ENCODE measurements around the gene ATXN7L1. TPM values are rescaled to one million over a fixed set of nuclear protein-coding genes. Genes with fewer than 3 reads are reported as not detected.
A peak's percentile ranks its signal among the peaks of the same experiment; 100 is the strongest.

ATXN7L1 gene
- total RNA-seq, 1 donor from 2014 or later: 3.5 TPM

DNA sequence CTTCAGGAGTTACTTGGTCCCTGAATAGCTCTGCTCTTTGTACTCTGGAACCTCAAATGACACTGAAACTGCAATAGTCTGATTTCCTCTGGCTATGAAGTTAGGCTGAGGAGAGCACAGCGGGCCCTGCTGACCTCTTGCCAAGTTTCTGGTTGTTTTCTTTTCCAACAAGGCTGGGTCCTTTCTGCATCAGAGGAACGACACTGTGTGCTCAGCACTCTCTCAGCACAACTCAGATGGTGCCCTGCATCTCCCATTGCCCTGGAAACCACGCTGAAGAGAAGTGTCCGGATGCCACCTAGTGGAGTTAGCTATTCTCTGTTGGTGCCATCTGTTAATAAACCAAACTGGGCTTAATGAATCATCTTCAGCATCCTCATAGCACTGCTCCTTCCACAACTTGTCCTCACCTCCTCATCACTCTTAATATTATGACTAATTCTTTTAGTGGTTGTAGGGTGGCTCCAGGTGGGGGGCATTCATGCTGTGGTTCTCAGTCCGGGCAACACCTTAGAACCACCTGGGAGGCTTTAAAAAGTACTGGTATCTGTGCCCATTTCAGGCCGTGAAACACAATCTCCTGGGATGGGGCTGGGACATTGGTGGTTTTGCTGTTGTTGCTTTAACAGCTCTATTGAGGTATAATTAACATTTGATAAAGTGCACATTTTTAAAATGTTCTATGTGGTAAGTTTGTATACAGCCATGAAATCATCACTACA lies 286.9 kb downstream of the ATXN7L1 start:
- DNase-seq (ENCODE audit: low read depth in 2 of 2): peak; percentile 73 to 81

DNA sequence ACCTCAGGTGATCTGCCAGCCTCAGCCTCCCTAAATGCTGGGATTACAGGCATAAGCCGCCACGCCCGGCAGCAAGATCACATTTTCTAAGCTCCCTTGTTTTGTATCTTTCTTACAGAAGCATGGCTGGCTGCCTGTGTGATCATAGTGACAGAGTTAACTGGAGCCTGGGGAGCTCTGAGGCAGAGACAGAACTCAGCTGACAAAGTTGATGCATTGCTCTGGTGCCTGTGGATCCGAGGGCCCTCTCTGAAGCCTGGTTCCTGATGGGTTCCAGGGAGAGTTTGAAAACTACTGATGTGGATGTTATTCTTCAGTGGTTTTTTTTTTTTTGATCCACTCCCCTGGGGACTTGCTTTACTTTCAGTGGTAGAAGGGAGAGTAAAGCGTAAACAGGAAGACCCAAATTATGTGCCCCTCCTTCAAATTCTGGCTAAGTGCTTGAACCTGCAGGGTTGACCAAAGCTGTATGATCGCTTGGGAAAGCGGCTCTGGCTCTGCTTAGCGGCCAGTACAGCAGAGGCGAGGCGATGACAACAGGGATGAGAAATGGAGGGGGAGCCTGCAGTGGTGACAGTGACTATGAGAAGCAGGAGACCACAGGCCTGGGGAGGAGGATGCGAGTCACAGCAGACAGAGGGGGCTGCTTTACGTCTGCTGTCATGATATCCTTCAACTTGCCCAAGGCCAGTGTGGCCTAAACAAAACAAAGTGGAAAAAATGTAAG lies 288.3 kb downstream of the ATXN7L1 start:
- no peak for DNase-seq (ENCODE audit: low read depth in 2 of 2)

DNA sequence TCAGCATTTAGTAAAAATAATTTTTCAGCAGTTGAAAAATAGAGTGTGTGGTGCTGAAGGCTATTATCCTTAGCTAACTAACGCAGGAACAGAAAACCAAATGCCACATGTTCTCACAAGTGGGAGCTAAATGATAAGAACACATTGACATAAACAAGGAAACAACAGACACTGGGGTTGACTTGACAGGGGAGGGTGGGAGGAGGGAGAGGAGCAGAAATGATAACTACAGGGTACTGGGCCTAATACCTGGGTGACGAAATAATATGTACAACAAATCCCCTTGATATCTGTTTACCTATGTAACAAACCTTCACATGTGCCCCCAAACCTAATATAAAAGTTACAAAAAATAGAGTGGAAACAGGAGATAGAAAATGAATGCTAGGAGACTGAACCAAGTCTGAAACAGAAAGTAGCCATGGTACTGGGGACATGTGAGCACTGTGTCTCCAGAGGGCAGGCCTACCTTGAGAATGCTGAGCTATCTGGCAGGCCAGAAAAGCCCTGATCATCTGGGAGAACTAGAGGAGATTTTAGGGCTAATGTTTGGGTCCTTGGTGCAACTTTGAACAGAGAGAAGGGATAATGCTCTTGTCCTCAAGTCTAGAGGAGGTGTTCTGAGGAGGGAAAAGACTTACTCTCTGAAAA lies 290.4 kb downstream of the ATXN7L1 start:
- no peak for DNase-seq (ENCODE audit: low read depth in 2 of 2)

DNA sequence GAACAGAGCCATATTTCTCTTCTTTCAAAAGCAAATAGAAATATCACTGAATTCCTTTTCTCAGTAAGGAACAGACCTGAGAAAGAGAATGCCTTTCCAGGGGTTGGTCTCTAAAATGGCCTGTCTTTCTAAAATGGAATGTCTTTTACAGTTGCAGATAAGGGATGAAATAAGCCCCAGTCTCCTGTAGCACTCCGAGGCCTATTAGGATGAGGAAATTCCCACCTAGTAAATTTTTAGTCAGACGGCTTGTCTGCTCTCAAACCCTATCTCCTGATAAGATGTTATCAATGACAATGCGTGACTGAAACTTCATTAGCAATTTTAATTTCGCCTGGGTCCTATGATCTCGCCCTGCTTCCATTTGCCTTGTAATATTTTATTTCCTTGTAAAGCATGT lies 292.2 kb downstream of the ATXN7L1 start:
- no peak for DNase-seq (ENCODE audit: low read depth in 2 of 2)

DNA sequence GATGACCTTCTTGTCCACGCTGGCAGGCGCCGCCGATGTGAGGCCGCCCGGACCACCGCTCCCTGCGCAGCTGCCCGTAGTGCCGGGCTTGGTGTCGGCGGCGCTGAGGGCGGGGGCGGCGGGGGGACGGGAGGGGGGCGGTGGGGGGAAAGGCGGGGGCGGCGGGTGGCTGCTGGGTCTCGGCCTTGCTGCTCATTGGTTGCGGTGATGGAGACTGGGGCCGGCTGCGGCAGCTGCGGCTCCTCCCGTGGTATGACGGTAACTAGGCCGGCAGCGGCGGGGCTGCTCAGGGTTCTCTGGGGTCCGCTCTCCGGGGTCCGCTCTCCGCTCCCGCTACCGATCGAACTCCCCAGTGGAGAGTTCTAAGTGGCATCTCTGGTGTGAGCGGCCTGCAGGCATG lies 293.3 kb downstream of the ATXN7L1 start:
- no peak for DNase-seq (ENCODE audit: low read depth in 2 of 2)

DNA sequence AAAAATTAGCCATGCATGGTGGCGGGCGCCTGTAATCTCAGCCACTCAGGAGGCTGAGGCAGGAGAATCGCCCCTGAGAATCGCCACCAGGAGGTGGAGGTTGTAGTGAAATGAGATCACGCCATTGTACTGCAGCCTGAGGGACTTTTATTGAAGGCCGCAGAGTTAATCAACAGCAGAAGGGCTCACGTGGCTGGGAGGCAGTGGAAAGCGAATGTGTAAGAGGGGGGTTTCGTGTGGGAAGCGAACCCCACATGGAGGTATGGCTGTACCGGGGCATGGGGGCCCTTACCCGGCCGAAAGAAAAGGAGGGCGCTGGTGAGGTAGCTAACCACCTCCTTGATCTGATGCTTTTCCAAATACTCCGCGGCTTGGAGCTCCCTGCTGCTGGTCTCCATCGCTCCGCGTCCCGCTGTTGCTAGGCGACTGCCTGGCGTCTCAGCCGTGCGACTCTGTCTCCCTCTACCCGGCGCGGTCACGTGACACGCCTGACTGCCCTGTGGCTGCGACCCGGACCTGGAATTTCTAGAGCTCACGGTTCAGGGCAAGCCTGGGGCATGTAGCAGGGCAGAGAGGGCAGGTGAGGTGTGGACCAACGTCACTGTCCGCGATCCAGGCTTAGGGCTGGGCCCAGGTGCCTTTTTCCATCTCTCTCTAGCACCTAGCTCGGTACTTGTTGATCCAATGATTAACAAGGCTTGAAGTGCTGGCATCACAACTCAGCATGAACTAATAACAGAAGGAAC lies 295.2 kb downstream of the ATXN7L1 start, which contains the start of gene EFCAB10:
Gene EFCAB10, minus strand, starts transcription at position 428 of the 746 bp plus-strand sequence. Its CDS starts 30 bp downstream, at position 398.
- peak; percentile 15 to 51 for DNase-seq (ENCODE audit: low read depth in 2 of 2)

DNA sequence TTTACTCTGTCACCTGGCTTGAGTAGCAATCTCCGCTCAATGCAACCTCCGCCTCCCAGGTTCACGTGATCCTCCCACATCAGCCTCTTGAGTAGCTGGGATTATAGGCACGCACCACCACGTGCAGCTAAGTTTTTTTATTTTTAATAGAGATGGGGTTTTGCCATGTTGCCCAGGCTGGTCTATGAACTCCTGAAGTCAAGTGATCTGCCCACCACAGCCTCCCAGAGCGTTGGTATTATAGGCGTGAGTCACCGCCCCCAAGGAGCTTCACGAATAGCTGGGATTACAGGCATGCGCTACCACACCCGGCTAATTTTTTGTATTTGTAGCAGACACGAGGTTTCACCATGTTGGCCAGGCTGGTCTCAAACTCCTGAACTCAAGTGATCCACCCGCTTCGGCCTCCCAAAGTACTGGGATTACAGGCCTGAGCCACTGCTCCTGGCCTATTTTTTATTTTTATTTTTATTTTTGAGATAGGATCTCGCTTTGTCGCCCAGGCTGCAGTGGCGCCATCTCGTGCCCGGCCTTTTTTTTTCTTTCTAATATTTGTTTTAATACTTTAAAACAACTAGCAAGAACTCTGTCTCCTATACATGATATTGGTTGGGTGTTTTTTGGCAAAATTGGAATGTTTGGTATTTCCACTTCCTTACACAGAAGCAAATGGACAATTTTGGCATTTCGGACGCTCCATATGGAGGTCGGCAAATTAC lies 296.2 kb downstream of the ATXN7L1 start:
- no peak for DNase-seq (ENCODE audit: low read depth in 2 of 2)

DNA sequence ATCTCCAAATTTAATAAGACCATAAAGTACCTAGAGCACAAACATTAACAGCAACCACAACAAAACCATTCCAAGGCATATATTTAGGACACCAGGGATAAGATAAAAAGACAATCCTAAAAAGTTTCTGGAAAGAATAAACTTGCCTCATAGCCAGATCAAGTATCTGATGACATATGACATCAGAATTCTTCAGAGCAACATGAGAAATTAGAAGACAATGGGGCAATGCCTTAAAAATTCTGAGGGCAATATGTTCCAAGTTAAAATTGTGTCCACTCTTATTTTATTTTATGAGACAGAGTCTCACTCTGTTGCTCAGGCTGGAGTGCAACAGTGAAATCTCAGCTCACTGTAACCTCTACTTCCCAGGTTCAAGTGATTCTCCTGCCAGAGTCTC lies 297.9 kb downstream of the ATXN7L1 start:
- no peak for DNase-seq (ENCODE audit: low read depth in 2 of 2)

DNA sequence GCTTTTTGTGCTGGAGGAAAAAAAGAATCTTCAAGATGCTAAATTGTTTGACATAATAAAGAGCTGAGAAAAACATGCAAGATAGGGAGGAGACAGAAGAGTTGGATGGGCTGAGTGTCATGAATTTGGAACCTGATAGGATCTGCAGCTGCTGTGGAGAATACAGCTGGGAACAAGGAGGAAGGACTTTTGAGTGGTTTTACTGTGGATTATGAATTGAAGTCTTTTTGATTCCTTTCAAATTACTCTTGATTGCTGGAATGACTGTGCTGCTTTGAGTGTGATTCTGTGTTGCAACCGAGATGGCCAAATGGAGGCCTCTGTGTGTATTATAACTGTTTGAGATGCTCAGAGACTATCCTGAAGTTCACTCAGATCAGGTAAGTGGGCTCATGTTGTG lies 299.1 kb downstream of the ATXN7L1 start:
- no peak for DNase-seq (ENCODE audit: low read depth in 2 of 2)

DNA sequence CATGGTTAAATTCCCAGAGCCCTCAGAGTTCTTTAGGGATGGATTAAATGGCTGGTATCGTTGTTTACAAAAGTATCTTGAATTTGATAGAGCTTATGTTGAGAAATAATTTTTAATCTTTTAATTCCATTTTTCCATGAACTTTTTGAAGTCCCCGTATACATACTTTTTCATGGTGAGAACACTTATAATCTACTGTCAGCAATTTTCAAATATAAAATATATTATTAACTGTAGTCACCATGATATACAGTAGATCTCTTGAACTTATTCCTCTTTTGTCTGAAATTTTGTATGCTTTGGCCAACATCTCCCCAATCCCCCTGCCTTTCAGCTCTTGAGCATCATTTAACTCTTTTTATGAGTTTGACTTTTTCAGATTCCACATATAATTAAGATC lies 304.5 kb downstream of the ATXN7L1 start:
- no peak for DNase-seq (ENCODE audit: low read depth in 2 of 2)

DNA sequence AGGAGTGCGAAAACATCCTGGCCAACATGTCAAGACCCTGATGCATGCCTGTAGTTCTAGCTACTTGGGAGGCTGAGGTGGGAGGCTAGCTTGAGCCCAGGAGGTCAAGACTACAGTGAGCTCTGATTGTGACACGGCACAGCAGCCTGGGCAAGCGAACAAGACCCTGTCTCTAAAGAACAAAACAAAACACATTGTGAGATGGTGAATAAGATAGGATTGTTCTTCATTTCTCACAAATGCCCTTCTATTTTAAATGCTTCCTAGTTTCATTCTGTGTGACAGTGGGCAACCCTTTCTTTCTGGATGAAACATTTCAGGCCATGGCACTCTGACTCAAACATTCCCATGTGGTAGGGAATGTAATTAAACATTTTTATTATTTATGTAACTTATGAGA lies 308.6 kb downstream of the ATXN7L1 start:
- no peak for DNase-seq (ENCODE audit: low read depth in 2 of 2)

DNA sequence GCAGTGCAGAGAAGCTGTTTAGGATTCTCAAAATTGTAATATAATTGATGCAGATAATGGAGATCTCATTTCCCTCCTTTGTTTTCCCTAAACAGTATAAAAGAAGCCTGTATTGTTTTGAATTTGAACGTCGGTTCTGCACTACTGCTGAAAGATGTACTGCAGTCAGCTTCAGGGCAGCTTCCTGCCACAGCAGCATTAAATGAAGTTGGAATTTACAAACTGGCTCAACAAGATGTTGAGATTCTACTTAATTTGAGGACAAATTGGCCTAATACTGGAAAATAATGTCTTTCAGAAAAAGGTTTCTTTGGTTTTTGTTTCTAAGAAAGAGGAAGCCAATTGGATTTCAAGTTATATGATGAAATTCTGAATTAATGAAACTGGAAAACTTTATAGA lies 309.4 kb downstream of the ATXN7L1 start:
- DNase-seq (ENCODE audit: low read depth in 2 of 2): peak; percentile 30 to 50

DNA sequence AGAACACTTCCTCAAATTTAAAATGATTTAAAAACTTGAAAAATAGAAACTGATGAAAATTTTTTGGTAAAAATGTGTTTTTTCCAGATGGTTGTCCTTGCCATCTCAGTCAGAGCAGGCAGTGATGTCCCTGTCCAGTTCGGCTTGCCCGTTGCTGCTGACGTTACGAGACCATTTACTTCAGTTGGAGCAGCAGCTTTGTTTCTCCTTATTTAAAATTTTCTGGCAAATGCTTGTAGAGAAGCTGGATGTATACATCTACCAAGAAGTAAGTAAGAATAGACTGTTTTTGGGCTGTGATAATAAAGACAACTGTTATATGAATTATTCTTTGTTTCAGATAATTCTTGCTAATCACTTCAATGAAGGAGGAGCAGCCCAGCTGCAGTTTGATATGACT lies 311.2 kb downstream of the ATXN7L1 start:
- DNase-seq (ENCODE audit: low read depth in 2 of 2): no peak

DNA sequence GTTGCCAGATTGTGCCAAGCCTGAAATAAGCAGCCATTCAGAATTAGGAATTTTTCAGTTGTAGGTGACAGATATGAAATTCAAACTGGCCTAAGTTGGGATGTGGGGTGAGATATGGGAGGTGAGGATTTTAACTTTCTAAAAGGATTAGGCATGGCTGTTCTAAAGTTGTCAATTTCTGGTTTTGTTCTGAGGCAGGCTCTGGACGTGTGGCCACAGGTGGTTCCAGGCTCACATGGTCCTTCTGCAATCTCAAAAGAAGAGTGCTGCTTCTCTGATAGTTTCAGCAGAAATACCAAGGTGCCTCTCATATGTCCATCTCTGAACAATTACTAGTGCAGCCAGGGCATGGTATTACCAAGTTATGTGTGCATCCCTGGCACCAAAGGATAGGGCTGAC lies 316.5 kb downstream of the ATXN7L1 start:
- no peak for DNase-seq (ENCODE audit: low read depth in 2 of 2)

Other genes with a start within 250 kb of the ATXN7L1 start
- 1.0 and 1.3 TPM in 2 replicates for gene CDHR3, start 86.7 kb upstream of the ATXN7L1 start, total RNA-seq
- 70.1 and 87.7 TPM in 2 replicates for gene SYPL1, start 235.7 kb upstream of the ATXN7L1 start, total RNA-seq

All from dermis microvascular lymphatic vessel endothelial cell (primary cell).